Right lobe of liver (tissue), 4 donors: ENCODE measurements around the gene NUBP2.

Experiments
- POLR2A ChIP-seq: fragments of 450-650 bp; IDR thresholded peaks from one replicate; pipeline ENCODE4 v1.6.1; 2017; ENCODE audit warnings: antibody characterized with exemption, mild to moderate bottlenecking
- TF ChIP-seq, protein P1 (sequence below), 4 donors: fragments of 200-600 bp in 3 of 4; fragments of 450-650 bp in 1 of 4; IDR thresholded peaks; one replicate each; pipeline versions ENCODE4 v1.5.1 to v1.8.0; 2016 to 2022; ENCODE audit warnings: antibody characterized with exemption in 4 of 4, mild to moderate bottlenecking in 2 of 4
- donor health status: DM: no; HTN: no; CAD: no.
- donor health status: DM: no; HTN: no; CAD: no.
- donor health status: DM: no; HTN: yes; CAD: no.

DNA sequence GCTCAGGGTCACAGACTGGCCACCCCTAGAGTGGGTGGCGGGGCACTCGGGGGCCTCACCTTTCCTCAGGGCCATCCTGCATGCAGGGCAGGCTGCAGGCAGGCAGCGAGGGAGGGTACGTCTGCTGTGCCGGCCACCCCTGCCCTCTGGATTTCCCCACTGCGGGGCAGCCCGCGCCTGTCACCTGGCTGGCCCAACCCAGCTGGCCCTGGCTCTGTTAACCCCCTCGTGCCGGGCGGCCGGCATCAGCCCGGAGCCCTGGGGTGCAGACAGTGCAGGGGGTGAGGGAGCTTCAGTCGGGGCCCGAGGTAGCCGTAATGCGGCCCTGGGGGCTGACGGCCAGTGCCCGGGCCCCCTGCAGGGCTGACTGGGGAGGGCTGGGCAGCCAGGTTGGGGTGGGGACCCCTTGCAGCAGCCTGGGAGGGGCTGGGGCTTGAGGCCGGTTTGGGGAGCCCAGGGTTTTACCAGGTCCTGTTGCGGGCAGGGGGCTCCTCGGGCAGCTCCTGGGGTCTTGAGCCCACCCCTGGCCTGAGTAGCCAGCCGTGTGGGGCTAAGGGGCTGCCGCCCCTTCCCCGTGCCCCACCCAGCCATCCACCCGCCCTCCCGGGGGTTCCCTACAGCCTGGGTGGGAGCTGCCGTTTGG is 10.9 kb downstream of the NUBP2 start, which contains the start of gene IGFALS:
- TF ChIP-seq, protein P1, sequence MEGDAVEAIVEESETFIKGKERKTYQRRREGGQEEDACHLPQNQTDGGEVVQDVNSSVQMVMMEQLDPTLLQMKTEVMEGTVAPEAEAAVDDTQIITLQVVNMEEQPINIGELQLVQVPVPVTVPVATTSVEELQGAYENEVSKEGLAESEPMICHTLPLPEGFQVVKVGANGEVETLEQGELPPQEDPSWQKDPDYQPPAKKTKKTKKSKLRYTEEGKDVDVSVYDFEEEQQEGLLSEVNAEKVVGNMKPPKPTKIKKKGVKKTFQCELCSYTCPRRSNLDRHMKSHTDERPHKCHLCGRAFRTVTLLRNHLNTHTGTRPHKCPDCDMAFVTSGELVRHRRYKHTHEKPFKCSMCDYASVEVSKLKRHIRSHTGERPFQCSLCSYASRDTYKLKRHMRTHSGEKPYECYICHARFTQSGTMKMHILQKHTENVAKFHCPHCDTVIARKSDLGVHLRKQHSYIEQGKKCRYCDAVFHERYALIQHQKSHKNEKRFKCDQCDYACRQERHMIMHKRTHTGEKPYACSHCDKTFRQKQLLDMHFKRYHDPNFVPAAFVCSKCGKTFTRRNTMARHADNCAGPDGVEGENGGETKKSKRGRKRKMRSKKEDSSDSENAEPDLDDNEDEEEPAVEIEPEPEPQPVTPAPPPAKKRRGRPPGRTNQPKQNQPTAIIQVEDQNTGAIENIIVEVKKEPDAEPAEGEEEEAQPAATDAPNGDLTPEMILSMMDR (IDR thresholded peaks at IDR 0.05) = no peak
- TF ChIP-seq POLR2A = no peak
